ENCODE results near the gene PILRA.

DNA sequence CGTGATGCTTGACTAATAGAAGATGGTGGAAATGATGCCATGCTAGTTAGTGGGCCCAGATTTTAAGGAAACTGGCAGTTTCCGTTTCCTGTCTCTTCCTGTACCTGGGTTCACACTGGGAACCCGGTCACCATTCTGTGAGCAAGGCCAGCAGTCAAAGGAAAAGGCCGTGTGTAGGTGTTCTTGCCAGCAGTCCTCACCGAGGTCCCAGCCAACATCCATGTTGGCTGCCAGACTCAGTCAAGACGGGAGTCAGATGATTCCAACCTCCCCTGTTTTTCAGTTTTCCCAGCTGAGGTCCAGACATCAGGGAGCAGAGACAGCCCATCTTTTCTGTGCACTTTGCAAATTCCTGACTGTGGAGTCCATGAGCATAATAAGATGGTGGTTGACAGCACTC lies 30.5 kb upstream of the PILRA start:
- TF ChIP-seq POLR2A (IDR thresholded peaks at IDR 0.05), result no peak
- TF ChIP-seq, protein P1, sequence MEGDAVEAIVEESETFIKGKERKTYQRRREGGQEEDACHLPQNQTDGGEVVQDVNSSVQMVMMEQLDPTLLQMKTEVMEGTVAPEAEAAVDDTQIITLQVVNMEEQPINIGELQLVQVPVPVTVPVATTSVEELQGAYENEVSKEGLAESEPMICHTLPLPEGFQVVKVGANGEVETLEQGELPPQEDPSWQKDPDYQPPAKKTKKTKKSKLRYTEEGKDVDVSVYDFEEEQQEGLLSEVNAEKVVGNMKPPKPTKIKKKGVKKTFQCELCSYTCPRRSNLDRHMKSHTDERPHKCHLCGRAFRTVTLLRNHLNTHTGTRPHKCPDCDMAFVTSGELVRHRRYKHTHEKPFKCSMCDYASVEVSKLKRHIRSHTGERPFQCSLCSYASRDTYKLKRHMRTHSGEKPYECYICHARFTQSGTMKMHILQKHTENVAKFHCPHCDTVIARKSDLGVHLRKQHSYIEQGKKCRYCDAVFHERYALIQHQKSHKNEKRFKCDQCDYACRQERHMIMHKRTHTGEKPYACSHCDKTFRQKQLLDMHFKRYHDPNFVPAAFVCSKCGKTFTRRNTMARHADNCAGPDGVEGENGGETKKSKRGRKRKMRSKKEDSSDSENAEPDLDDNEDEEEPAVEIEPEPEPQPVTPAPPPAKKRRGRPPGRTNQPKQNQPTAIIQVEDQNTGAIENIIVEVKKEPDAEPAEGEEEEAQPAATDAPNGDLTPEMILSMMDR (IDR thresholded peaks at IDR 0.05), result no peak

Measured in uterus (tissue), 2 donors.